Stomach (tissue), 9 donors: ENCODE measurements around the gene TRIM24. TPM values are rescaled to one million over a fixed set of nuclear protein-coding genes. Genes with fewer than 3 reads are reported as not detected.

ENCODE experiments used
- DNase-seq, 2 donors: peaks; one replicate each; pipeline versions ENCODE4 v3.0.0 to v3.0.0-alpha.2; 2013 to 2019
- H3K27ac ChIP-seq, 5 donors: fragments of 200-600 bp in 4 of 5; sonication (generic) in 4 of 5; one replicate each; pipeline ENCODE4 v1.5.1; 2013 to 2019; ENCODE audit warnings: mild to moderate bottlenecking in 1 of 5, moderate library complexity in 1 of 5
- H3K27me3 ChIP-seq, 3 donors: fragments of 200-600 bp; sonication (generic); one replicate each; pipeline ENCODE4 v1.5.1; 2017 to 2019; ENCODE audit warnings: mixed run types in 1 of 3
- H3K36me3 ChIP-seq, 4 donors: fragments of 200-600 bp; sonication (generic); 1 replicate in 3 of 4; 2 replicates in 1 of 4; pipeline ENCODE4 v1.5.1; 2016 to 2019
- H3K4me1 ChIP-seq, 4 donors: fragments of 200-600 bp; sonication (generic); one replicate each; pipeline ENCODE4 v1.5.1; 2016 to 2019
- H3K4me3 ChIP-seq, 4 donors: fragments of 200-600 bp; sonication (generic) in 3 of 4; one replicate each; pipeline ENCODE4 v1.5.1; 2016 to 2019; ENCODE audit warnings: mild to moderate bottlenecking in 1 of 4
- H3K9me3 ChIP-seq, 4 donors: fragments of 200-600 bp; sonication (generic); one replicate each; pipeline ENCODE4 v1.5.1; 2016 to 2019
- EP300 ChIP-seq: sonication (generic); formaldehyde crosslinking; IDR thresholded peaks from one replicate; pipeline ENCODE4 v1.6.1; 2017; ENCODE audit warnings: antibody characterized with exemption
- POLR2A ChIP-seq, 4 donors: fragments of 450-650 bp; IDR thresholded peaks; one replicate each; pipeline ENCODE4 v1.6.1; 2016; ENCODE audit warnings: antibody characterized with exemption in 4 of 4, control low read depth in 2 of 4, mild to moderate bottlenecking in 1 of 4, moderate library complexity in 1 of 4
- POLR2AphosphoS5 ChIP-seq, 3 donors: sonication (generic); formaldehyde crosslinking; IDR thresholded peaks; one replicate each; pipeline ENCODE4 v1.6.1; 2016; ENCODE audit warnings: antibody characterized with exemption in 3 of 3
- WGBS, 5 donors: extraction: QIAGEN DNeasy Blood & Tissue Kit in 3 of 5; methylation state at CpG; one replicate each; pipeline versions ENCODE4 v1.1.5 to v1.1.7; 2013 to 2018; 5-methylcytosine and 5-hydroxymethylcytosine counted together
- intact Hi-C: fragments of 100-400 bp; cut with DNase I; formaldehyde crosslinking; loops from one replicate; pipeline ENCODE4 v1.15.1; 2023; ENCODE audit warnings: low total_unique reads
- polyA plus RNA-seq, 3 donors: library from polyadenylated mRNA; stranded (reverse); fragments of 200-250 nt; gene quantifications; one replicate each; pipeline ENCODE4 v1.2.3, GENCODE V29; 2013
- total RNA-seq, 5 donors: library from RNA; depleted of rRNA; stranded (reverse); fragments of >200 nt; gene quantifications; one replicate each; pipeline versions ENCODE4 v1.1.0 to v1.2.3, GENCODE V29; 2014 to 2016
- TF ChIP-seq, protein P1 (sequence below), 7 experiments: fragments of 450-650 bp in 4 of 7; fragments of 200-600 bp in 3 of 7; sonication (generic) in 3 of 7; IDR thresholded peaks; one replicate each; pipeline ENCODE4 v1.5.1; 2016 to 2019; ENCODE audit warnings: antibody characterized with exemption in 7 of 7, control low read depth in 2 of 7, mild to moderate bottlenecking in 1 of 7
- donor health status: healthy with polysubstance abuse.
- donor health status: Bipolar disorder and iron deficiency.
- donor health status: healthy.

TRIM24 gene
- total and polyA plus RNA-seq, 8 donors: 5.5 to 32.0 (median 11.9) TPM

DNA sequence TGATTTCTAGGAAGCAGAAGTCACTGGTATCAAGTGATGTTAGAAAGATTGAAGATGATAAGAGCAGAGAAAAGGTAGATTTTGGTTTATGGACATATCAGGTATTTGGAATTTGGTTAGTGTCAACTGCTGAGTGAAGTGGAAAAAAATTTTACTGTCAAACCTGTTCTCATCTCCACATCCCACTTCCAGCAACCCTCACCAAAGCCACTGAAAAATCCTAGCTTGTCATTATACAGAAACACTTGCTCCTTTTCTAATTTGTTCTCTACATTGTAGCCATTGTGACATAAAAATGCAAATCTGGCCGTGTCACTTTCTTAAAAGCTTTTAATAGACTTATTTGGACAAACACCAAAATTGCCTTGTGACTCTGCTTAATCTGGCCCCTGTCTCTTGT, 54.0 kb downstream of the TRIM24 start:
- Histone ChIP-seq H3K4me3 (no peak overlapping the region), H3K27ac (no peak overlapping the region), H3K36me3 (peaks cover 0 to 64% (median 49%) of the 10 kb centered on the region in 4 donors), H3K4me1 (peaks cover 0 to 17% (median 6%) of the 10 kb centered on the region in 4 donors), H3K27me3 (no peaks in the 10 kb centered on the region), H3K9me3 (peaks cover 0 to 4% (median 0%) of the 10 kb centered on the region in 4 donors)
- intact Hi-C loops: no loop called here
- WGBS, 5 donors: 35 to 50% (median 44%) methylated on average over 1 of the region's 1 CpG
- no peak for DNase-seq
- TF ChIP-seq POLR2AphosphoS5 (IDR thresholded peaks at IDR 0.05): no peak
- no peak for TF ChIP-seq EP300
- no peak for TF ChIP-seq POLR2A (IDR thresholded peaks at IDR 0.05)
- TF ChIP-seq, protein P1, sequence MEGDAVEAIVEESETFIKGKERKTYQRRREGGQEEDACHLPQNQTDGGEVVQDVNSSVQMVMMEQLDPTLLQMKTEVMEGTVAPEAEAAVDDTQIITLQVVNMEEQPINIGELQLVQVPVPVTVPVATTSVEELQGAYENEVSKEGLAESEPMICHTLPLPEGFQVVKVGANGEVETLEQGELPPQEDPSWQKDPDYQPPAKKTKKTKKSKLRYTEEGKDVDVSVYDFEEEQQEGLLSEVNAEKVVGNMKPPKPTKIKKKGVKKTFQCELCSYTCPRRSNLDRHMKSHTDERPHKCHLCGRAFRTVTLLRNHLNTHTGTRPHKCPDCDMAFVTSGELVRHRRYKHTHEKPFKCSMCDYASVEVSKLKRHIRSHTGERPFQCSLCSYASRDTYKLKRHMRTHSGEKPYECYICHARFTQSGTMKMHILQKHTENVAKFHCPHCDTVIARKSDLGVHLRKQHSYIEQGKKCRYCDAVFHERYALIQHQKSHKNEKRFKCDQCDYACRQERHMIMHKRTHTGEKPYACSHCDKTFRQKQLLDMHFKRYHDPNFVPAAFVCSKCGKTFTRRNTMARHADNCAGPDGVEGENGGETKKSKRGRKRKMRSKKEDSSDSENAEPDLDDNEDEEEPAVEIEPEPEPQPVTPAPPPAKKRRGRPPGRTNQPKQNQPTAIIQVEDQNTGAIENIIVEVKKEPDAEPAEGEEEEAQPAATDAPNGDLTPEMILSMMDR (IDR thresholded peaks at IDR 0.05): no peak

DNA sequence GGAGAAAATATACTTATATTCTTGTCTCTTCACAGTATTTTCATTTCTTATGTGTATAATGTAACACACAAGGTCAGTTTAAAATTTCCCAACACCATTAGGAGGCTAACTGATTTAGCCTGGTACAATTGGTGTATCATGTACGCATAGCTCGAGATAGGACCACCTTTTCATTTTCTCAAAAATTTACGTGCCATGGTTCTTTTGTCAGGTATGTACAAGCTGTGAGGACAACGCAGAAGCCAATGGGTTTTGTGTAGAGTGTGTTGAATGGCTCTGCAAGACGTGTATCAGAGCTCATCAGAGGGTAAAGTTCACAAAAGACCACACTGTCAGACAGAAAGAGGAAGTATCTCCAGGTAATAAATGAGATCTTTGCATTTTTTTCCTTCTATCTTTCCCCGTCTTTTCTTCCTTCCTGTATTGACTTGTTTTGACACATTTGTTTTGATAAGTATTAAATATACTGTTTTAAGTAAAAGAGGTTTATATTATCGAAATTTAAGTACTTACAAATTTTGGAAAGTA, 55.0 kb downstream of the TRIM24 start:
- peaks cover 0 to 13% (median 6%) of the 10 kb centered on the region in 4 donors for H3K4me1 ChIP-seq
- intact Hi-C loops: no loop called here
- no peaks in the 10 kb centered on the region for H3K27me3 ChIP-seq
- H3K4me3 ChIP-seq: no peak overlapping the region
- 78 to 89% (median 87%) methylated on average over 7 of the region's 7 CpGs for WGBS, 5 donors
- H3K36me3 ChIP-seq: peaks cover 4 to 74% (median 60%) of the 10 kb centered on the region in 4 donors
- no peak for DNase-seq
- no peak for TF ChIP-seq EP300
- no peak for TF ChIP-seq POLR2AphosphoS5 (IDR thresholded peaks at IDR 0.05)
- TF ChIP-seq, protein P1 (IDR thresholded peaks at IDR 0.05): no peak
- TF ChIP-seq POLR2A (IDR thresholded peaks at IDR 0.05): no peak
- H3K9me3 ChIP-seq: peaks cover 0 to 4% (median 0%) of the 10 kb centered on the region in 4 donors
- no peak overlapping the region for H3K27ac ChIP-seq

DNA sequence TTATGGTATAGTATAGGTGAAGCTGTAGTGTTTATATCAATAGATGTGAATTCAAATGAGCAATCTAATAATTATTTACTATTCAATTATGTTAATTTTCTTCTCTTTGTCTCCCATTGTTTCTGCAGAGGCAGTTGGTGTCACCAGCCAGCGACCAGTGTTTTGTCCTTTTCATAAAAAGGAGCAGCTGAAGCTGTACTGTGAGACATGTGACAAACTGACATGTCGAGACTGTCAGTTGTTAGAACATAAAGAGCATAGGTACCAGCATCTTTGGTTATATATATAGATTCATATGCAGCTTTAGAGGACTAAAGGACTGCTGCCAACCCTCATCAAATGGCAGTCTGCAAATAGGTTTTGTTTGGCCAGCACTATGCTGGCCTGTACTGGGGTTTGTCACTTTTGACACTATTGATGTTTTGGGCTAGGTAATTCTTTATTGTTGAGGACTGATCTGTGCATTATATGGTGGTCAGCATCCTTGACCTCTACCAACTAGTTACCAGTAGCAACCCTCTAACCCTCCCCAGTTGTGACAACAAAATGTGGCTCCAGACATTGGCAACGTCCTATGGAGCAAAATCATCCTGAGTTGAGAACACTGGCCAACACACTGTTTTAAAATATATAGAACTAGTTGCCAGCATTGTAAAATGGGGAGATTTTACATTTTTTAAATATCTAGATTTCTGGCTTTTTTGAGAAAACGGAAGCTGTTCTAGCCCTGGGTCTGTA, 59.2 kb downstream of the TRIM24 start:
- intact Hi-C loops: no loop called here
- no peak for DNase-seq
- Histone ChIP-seq H3K27me3 (no peaks in the 10 kb centered on the region), H3K9me3 (no peaks in the 10 kb centered on the region), H3K4me3 (no peak overlapping the region), H3K4me1 (peaks cover 0 to 6% (median under 1%) of the 10 kb centered on the region in 4 donors), H3K36me3 (peaks cover 9 to 77% (median 64%) of the 10 kb centered on the region in 4 donors), H3K27ac (no peak overlapping the region)
- TF ChIP-seq, protein P1 (IDR thresholded peaks at IDR 0.05): no peak
- TF ChIP-seq POLR2A (IDR thresholded peaks at IDR 0.05): no peak
- no peak for TF ChIP-seq EP300
- TF ChIP-seq POLR2AphosphoS5 (IDR thresholded peaks at IDR 0.05): no peak
- 96 to 99% (median 97%) methylated on average over 4 of the region's 4 CpGs for WGBS, 5 donors

DNA sequence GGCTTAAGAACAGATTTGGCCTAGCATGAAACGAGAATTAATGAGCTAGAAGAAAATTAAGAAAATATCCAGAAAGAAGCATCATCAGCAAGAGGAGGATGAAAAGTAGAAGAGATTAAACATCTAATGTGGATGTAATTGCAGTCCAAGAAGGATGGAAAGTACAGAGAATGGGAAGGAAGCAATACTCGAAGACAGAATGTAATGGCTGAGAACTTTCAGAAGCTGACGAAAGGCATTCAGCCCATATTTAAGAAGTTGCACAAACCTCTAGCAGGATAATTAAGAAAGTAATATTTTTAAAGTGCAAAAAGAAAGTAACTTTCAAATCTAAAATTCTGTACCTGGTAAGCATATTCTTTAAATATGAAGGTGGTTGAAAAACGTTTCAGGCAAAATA, 60.7 kb downstream of the TRIM24 start:
- TF ChIP-seq, protein P1 (IDR thresholded peaks at IDR 0.05): no peak
- TF ChIP-seq EP300 (no peak), POLR2AphosphoS5 (IDR thresholded peaks at IDR 0.05) (no peak), POLR2A (IDR thresholded peaks at IDR 0.05) (no peak)
- 91 to 96% (median 94%) methylated on average over 4 of the region's 4 CpGs for WGBS, 5 donors

More for the DNA sequence above, 60.7 kb downstream of the TRIM24 start:
- Histone ChIP-seq H3K4me1 (no peaks in the 10 kb centered on the region), H3K4me3 (no peak overlapping the region), H3K27me3 (no peaks in the 10 kb centered on the region), H3K27ac (no peak overlapping the region), H3K9me3 (peaks cover 0 to 6% (median 1%) of the 10 kb centered on the region in 4 donors), H3K36me3 (peaks cover 11 to 82% (median 74%) of the 10 kb centered on the region in 4 donors)
- intact Hi-C loops: no loop called here
- DNase-seq: no peak
